H1 (cell line): ENCODE results near the gene MROH8. TPM values are rescaled to one million over a fixed set of nuclear protein-coding genes. Genes with fewer than 3 reads are reported as not detected.

ENCODE experiments used
- CTCF ChIA-PET: fragments of 300-600 bp; sonication (Branson Sonifier 250); formaldehyde crosslinking; loops from one replicate; lab custom pipeline; 2021; ENCODE audit not compliant: partially characterized antibody; lab: Charles Lee
- POLR2A ChIA-PET: fragments of 300-600 bp; sonication (Branson Sonifier 250); formaldehyde crosslinking; loops from one replicate; lab custom pipeline; 2021; ENCODE audit warnings: inconsistent platforms; ENCODE audit not compliant: partially characterized antibody; lab: Charles Lee
- DNase-seq, 2 experiments: peaks; one replicate each; pipeline versions ENCODE4 v3.0.0 to v3.0.0-alpha.2; 2010 to 2022; ENCODE audit warnings: low spot score in 2 of 2, low read depth in 1 of 2, mixed read lengths in 1 of 2
- FAIRE-seq: peaks from 2 replicates; lab custom pipeline; 2011; peaks lifted over from hg19 to GRCh38; lab: Jason Lieb, UNC
- H2AFZ ChIP-seq: 2 replicates; pipeline ENCODE4 v1.8.1; 2012; ENCODE audit warnings: low read length, inconsistent platforms
- H2AK5ac ChIP-seq: 2 replicates; pipeline ENCODE4 v1.6.1; 2013; ENCODE audit warnings: low read depth, low read length
- H2BK120ac ChIP-seq: replicated peaks from 2 replicates; pipeline ENCODE3; 2013; ENCODE audit warnings: low read depth, low read length, inconsistent platforms
- H2BK12ac ChIP-seq: 2 replicates; pipeline ENCODE4 v1.6.1; 2013; ENCODE audit warnings: low read depth, low read length
- H2BK15ac ChIP-seq: 2 replicates; pipeline ENCODE4 v1.6.1; 2013; ENCODE audit warnings: low read length
- H2BK20ac ChIP-seq: 2 replicates; pipeline ENCODE4 v1.6.1; 2013; ENCODE audit warnings: low read length
- H2BK5ac ChIP-seq: 2 replicates; pipeline ENCODE4 v1.6.1; 2013; ENCODE audit warnings: low read depth, low read length
- H3K14ac ChIP-seq: 2 replicates; pipeline ENCODE4 v1.6.1; 2013; ENCODE audit warnings: inconsistent platforms; ENCODE audit not compliant: insufficient read length
- H3K18ac ChIP-seq: 2 replicates; pipeline ENCODE4 v1.6.1; 2013; ENCODE audit warnings: low read length; ENCODE audit errors: extremely low read depth
- H3K23ac ChIP-seq: 2 replicates; pipeline ENCODE4 v1.6.1; 2013; ENCODE audit warnings: inconsistent platforms; ENCODE audit not compliant: insufficient read length
- H3K23me2 ChIP-seq: 2 replicates; pipeline ENCODE4 v1.6.1; 2013; ENCODE audit warnings: low read depth, low read length
- H3K27ac ChIP-seq: 2 replicates; pipeline ENCODE4 v1.6.1; 2011; ENCODE audit warnings: low read depth, low read length, inconsistent platforms
- H3K27me3 ChIP-seq, 4 experiments: replicated peaks in 1 of 4; 1 replicate in 1 of 4; 2 replicates in 3 of 4; pipeline versions ENCODE4 v1.6.1 to v1.8.1; 2011 to 2013; ENCODE audit warnings: low read length in 3 of 4, mild to moderate bottlenecking in 3 of 4, inconsistent platforms in 2 of 4, mixed read lengths in 2 of 4, moderate library complexity in 1 of 4; ENCODE audit not compliant: control insufficient read depth in 3 of 4, insufficient read depth in 3 of 4; ENCODE audit errors: extremely low read depth in 1 of 4
- H3K36me3 ChIP-seq, 4 experiments: 2 replicates each; pipeline versions ENCODE4 v1.6.1 to v1.8.1; 2011 to 2013; ENCODE audit warnings: mild to moderate bottlenecking in 4 of 4, low read length in 3 of 4, moderate library complexity in 2 of 4, control low read depth in 1 of 4, inconsistent platforms in 1 of 4; ENCODE audit not compliant: insufficient read depth in 4 of 4, control insufficient read depth in 2 of 4
- H3K4ac ChIP-seq: replicated peaks from 2 replicates; pipeline ENCODE3; 2013; ENCODE audit warnings: low read length, low read depth, mixed read lengths, inconsistent platforms; ENCODE audit not compliant: insufficient read length
- H3K4me1 ChIP-seq, 4 experiments: replicated peaks in 1 of 4; 1 replicate in 1 of 4; 2 replicates in 3 of 4; pipeline versions ENCODE4 v1.6.1 to v1.8.1; 2011 to 2013; ENCODE audit warnings: low read length in 3 of 4, inconsistent platforms in 2 of 4, mixed read lengths in 1 of 4; ENCODE audit not compliant: insufficient read depth in 4 of 4, control insufficient read depth in 3 of 4
- H3K4me2 ChIP-seq, 2 experiments: 2 replicates each; pipeline versions ENCODE4 v1.6.1 to v1.8.1; 2011 to 2013; ENCODE audit warnings: low read depth in 2 of 2, low read length in 2 of 2, control low read depth in 1 of 2, inconsistent platforms in 1 of 2, mild to moderate bottlenecking in 1 of 2; ENCODE audit not compliant: insufficient read depth in 1 of 2
- H3K4me3 ChIP-seq, 4 experiments: fragments of 200-600, 300-600 bp in 1 of 4; sonication (generic), shearing (Covaris generic), sonication (Bioruptor Twin) in 1 of 4; 2 replicates each; pipeline versions ENCODE4 v1.5.1 to v1.8.1; 2011 to 2016; ENCODE audit warnings: low read length in 4 of 4, low read depth in 3 of 4, control low read depth in 2 of 4, inconsistent platforms in 2 of 4, mild to moderate bottlenecking in 2 of 4, mixed read lengths in 1 of 4, moderate library complexity in 1 of 4; ENCODE audit not compliant: insufficient read depth in 2 of 4; ENCODE audit errors: extremely low read depth in 1 of 4
- H3K56ac ChIP-seq: replicated peaks from 2 replicates; pipeline ENCODE3; 2013; ENCODE audit warnings: low read depth, mild to moderate bottlenecking, mixed read lengths, low read length, inconsistent platforms; ENCODE audit not compliant: insufficient read length
- H3K79me1 ChIP-seq: 2 replicates; pipeline ENCODE4 v1.6.1; 2013; ENCODE audit warnings: low read depth, low read length, control low read depth
- H3K79me2 ChIP-seq, 2 experiments: 2 replicates each; pipeline versions ENCODE4 v1.6.1 to v1.8.1; 2012 to 2013; ENCODE audit warnings: low read length in 2 of 2, mild to moderate bottlenecking in 2 of 2, inconsistent platforms in 1 of 2; ENCODE audit not compliant: insufficient read depth in 2 of 2, control insufficient read depth in 1 of 2
- H3K9ac ChIP-seq, 4 experiments: replicated peaks in 1 of 4; 1 replicate in 1 of 4; 2 replicates in 3 of 4; pipeline versions ENCODE4 v1.6.1 to v1.8.1; 2011 to 2013; ENCODE audit warnings: low read depth in 3 of 4, low read length in 3 of 4, control low read depth in 2 of 4, mild to moderate bottlenecking in 2 of 4, moderate library complexity in 2 of 4, inconsistent platforms in 1 of 4; ENCODE audit errors: extremely low read depth in 1 of 4
- H3K9me3 ChIP-seq, 2 experiments: 2 replicates each; pipeline versions ENCODE4 v1.6.1 to v1.8.1; 2012 to 2013; ENCODE audit warnings: mild to moderate bottlenecking in 2 of 2, moderate library complexity in 2 of 2, control low read depth in 1 of 2, inconsistent platforms in 1 of 2, low read depth in 1 of 2, low read length in 1 of 2, mixed read lengths in 1 of 2; ENCODE audit not compliant: insufficient read depth in 2 of 2
- H4K20me1 ChIP-seq, 2 experiments: replicated peaks in 1 of 2; 2 replicates each; pipeline versions ENCODE3 to v1.8.1; 2011 to 2013; ENCODE audit warnings: inconsistent platforms in 2 of 2, low read length in 2 of 2, mild to moderate bottlenecking in 1 of 2; ENCODE audit not compliant: insufficient read depth in 2 of 2, control insufficient read depth in 1 of 2
- H4K5ac ChIP-seq: 2 replicates; pipeline ENCODE4 v1.6.1; 2013; ENCODE audit warnings: low read length, low read depth, mixed read lengths, inconsistent platforms; ENCODE audit not compliant: insufficient read length
- H4K8ac ChIP-seq: 2 replicates; pipeline ENCODE4 v1.8.0; 2013; ENCODE audit warnings: mild to moderate bottlenecking, moderate library complexity, low read length, inconsistent platforms; ENCODE audit not compliant: insufficient read depth; ENCODE audit errors: extremely low read depth
- H4K91ac ChIP-seq: replicated peaks from 2 replicates; pipeline ENCODE3; 2013; ENCODE audit warnings: low read length, mixed read lengths, inconsistent platforms; ENCODE audit not compliant: insufficient read length
- ATF3 ChIP-seq: IDR thresholded peaks from 2 replicates; pipeline ENCODE4 v1.6.1; 2011; ENCODE audit warnings: low read depth, mild to moderate bottlenecking, low read length; ENCODE audit not compliant: insufficient read depth
- E2F6 ChIP-seq: IDR thresholded peaks from 2 replicates; pipeline ENCODE4 v1.6.1; 2012; ENCODE audit warnings: inconsistent platforms
- PHF8 ChIP-seq: fragments of 200-600 bp; sonication (generic); conservative IDR thresholded peaks from 2 replicates; pipeline ENCODE4 v1.7.1; 2012; ENCODE audit warnings: low read depth, mild to moderate bottlenecking, inconsistent platforms, low read length, moderate library complexity
- RFX5 ChIP-seq: IDR thresholded peaks from 2 replicates; pipeline ENCODE4 v1.6.1; 2011; ENCODE audit warnings: low read depth, low read length, improper control_type of control experiment, borderline replicate concordance
- RXRA ChIP-seq: IDR thresholded peaks from 2 replicates; pipeline ENCODE4 v1.6.1; 2011; ENCODE audit warnings: low read depth, mild to moderate bottlenecking, low read length, moderate library complexity; ENCODE audit not compliant: insufficient read depth
- WGBS, 2 experiments: shearing (Covaris generic) in 1 of 2; methylation state at CpG; one replicate each; pipeline versions ENCODE4 v1.1.6 to v1.1.7; 2013 to 2015; ENCODE audit warnings: low lambda C conversion rate in 2 of 2, mixed read lengths in 2 of 2, inconsistent platforms in 1 of 2, low coverage in 1 of 2, missing lambda C conversion rate in 1 of 2; ENCODE audit not compliant: insufficient replicate concordance in 2 of 2, insufficient coverage in 1 of 2, insufficient read length in 1 of 2; ENCODE audit errors: extremely low coverage in 1 of 2, missing lambda C conversion rate in 1 of 2; 5-methylcytosine and 5-hydroxymethylcytosine counted together
- polyA plus RNA-seq, 7 experiments: library from polyadenylated mRNA; depleted of rRNA in 3 of 7; stranded (reverse) in 5 of 7; unstranded in 2 of 7; fragments of >200 nt in 5 of 7; fragments of 200-250 nt in 2 of 7; gene quantifications; 1 replicate in 5 of 7; 2 replicates in 1 of 7; 4 replicates in 1 of 7; pipeline versions ENCODE4 v1.2.1 to v1.2.3, GENCODE V29; 2011 to 2013; ENCODE audit warnings: missing spikeins in 2 of 7, mixed read lengths in 2 of 7
- total RNA-seq: library from RNA; stranded (reverse); fragmentation: NEBNext Ultra II Directional; extraction: Animal tissue kit (Norgen Biotek cat#: 25700); gene quantifications from 2 replicates; pipeline ENCODE4 v1.2.1, GENCODE V29; 2021
- TF ChIP-seq, protein P1 (sequence below): IDR thresholded peaks from 2 replicates; pipeline ENCODE4 v1.6.1; 2011; ENCODE audit warnings: low read length, improper control_type of control experiment

MROH8 gene
- total and polyA plus RNA-seq, 2 of the 8 experiments (the other 6 are each of a cell fraction or from before 2014, with no cell fraction given): 0.50 to 0.86 TPM

- TF ChIP-seq PHF8: no peak
- no peak for TF ChIP-seq ATF3
- no peak for TF ChIP-seq E2F6
- TF ChIP-seq, protein P1, sequence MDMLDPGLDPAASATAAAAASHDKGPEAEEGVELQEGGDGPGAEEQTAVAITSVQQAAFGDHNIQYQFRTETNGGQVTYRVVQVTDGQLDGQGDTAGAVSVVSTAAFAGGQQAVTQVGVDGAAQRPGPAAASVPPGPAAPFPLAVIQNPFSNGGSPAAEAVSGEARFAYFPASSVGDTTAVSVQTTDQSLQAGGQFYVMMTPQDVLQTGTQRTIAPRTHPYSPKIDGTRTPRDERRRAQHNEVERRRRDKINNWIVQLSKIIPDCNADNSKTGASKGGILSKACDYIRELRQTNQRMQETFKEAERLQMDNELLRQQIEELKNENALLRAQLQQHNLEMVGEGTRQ: no peak
- TF ChIP-seq RFX5: no peak
- no peak for TF ChIP-seq RXRA
- Histone ChIP-seq H3K4me3 (no peak overlapping the region), H3K4ac (no peak overlapping the region), H3K4me2 (no peak overlapping the region), H2AFZ (no peak overlapping the region), H2BK5ac (no peak overlapping the region), H4K91ac (no peak overlapping the region), H4K20me1 (peaks cover 3 to 11% of the 10 kb centered on the region in 2 experiments), H2BK15ac (no peak overlapping the region), H3K9me3 (no peaks in the 10 kb centered on the region), H3K9ac (no peak overlapping the region), H4K5ac (no peak overlapping the region), H3K36me3 (peaks cover 36 to 78% (median 54%) of the 10 kb centered on the region in 4 experiments), H2BK120ac (no peak overlapping the region), H3K56ac (no peak overlapping the region), H4K8ac (no peak overlapping the region), H3K18ac (no peak overlapping the region), H2BK12ac (no peak overlapping the region), H3K27ac (no peak overlapping the region), H3K79me1 (peaks cover 19% of the 10 kb centered on the region), H3K14ac (no peak overlapping the region), H3K23me2 (no peaks in the 10 kb centered on the region), H3K79me2 (peaks cover 6 to 39% of the 10 kb centered on the region in 2 experiments), H3K4me1 (no peaks in the 10 kb centered on the region), H2BK20ac (no peak overlapping the region), H2AK5ac (no peak overlapping the region), H3K27me3 (no peaks in the 10 kb centered on the region), H3K23ac (no peak overlapping the region)
- CTCF ChIA-PET: interaction anchor here (0.9 to 4.3 kb wide), 9 partner anchors 8 to 332 kb away, joined by 3 to 31 read pairs (median 5); no protein-coding TSS in a partner anchor
- WGBS, 2 experiments: 92% methylated on average over 2 of the region's 2 CpGs; no CpG with 5 or more reads in 1 of the 2 experiments
- DNase-seq (no peak), FAIRE-seq (no peak)
- POLR2A ChIA-PET: no interaction called here
These were observed 22.4 kb upstream of the MROH8 start for GRCh38 chr20:37201827-37202162.
